IMR-90 (cell line): ENCODE results near the gene SLC24A3. TPM values are rescaled to one million over a fixed set of nuclear protein-coding genes. Genes with fewer than 3 reads are reported as not detected.

Source experiments
- ATAC-seq: fragments of 200-7000 bp; cut with Tn5 transposase; 2 replicates; pipeline ENCODE4 v1.9.1; 2020; ENCODE audit warnings: low read depth, mild to moderate bottlenecking, moderate library complexity
- BruUV-seq: library from RNA; stranded (reverse); fragments of 400-500 nt; replicated peaks from 2 replicates; lab custom pipeline; 2021; lab: Mats Ljungman, UMichigan
- CTCF ChIA-PET: fragments of 300-600 bp; formaldehyde crosslinking; extraction: SDS; loops from one replicate; lab custom pipeline; 2021; ENCODE audit warnings: antibody characterized with exemption; lab: Yijun Ruan, JAX
- POLR2A ChIA-PET: fragments of 300-600 bp; sonication (Branson Sonifier 250); formaldehyde crosslinking; loops from one replicate; lab custom pipeline; 2022; ENCODE audit warnings: antibody characterized with exemption; ENCODE audit not compliant: unreplicated experiment; lab: Charles Lee
- DNase-seq: peaks from one replicate; pipeline ENCODE4 v3.0.0; 2013
- H2AFZ ChIP-seq: replicated peaks from 2 replicates; pipeline ENCODE3; 2013; ENCODE audit warnings: low read length, mild to moderate bottlenecking; ENCODE audit not compliant: poor library complexity
- H2AK5ac ChIP-seq: 2 replicates; pipeline ENCODE4 v1.6.1; 2013; ENCODE audit warnings: low read depth, low read length, inconsistent platforms
- H2AK9ac ChIP-seq: replicated peaks from 2 replicates; pipeline ENCODE3; 2013; ENCODE audit warnings: mild to moderate bottlenecking, low read depth, low read length, moderate library complexity; ENCODE audit not compliant: poor library complexity
- H2BK120ac ChIP-seq: 2 replicates; pipeline ENCODE4 v1.6.1; 2013; ENCODE audit warnings: low read depth, low read length, inconsistent platforms
- H2BK15ac ChIP-seq: 3 replicates; pipeline ENCODE4 v1.6.1; 2013; ENCODE audit warnings: low read depth, low read length, inconsistent platforms
- H2BK20ac ChIP-seq: 2 replicates; pipeline ENCODE4 v1.6.1; 2013; ENCODE audit warnings: low read depth, mild to moderate bottlenecking, inconsistent platforms, low read length, moderate library complexity
- H2BK5ac ChIP-seq: 2 replicates; pipeline ENCODE4 v1.6.1; 2013; ENCODE audit warnings: mild to moderate bottlenecking, low read depth, low read length, inconsistent platforms; ENCODE audit not compliant: poor library complexity, severe bottlenecking
- H3K14ac ChIP-seq: replicated peaks from 2 replicates; pipeline ENCODE4 v1.6.1; 2013; ENCODE audit warnings: low read depth, low read length, inconsistent platforms
- H3K18ac ChIP-seq: 2 replicates; pipeline ENCODE4 v1.6.1; 2013; ENCODE audit warnings: low read depth, low read length, control low read depth
- H3K23ac ChIP-seq: 2 replicates; pipeline ENCODE4 v1.6.1; 2013; ENCODE audit warnings: low read depth, low read length, inconsistent platforms
- H3K27ac ChIP-seq: 2 replicates; pipeline ENCODE4 v1.5.1; 2013; ENCODE audit warnings: mild to moderate bottlenecking, control low read depth, low read length; ENCODE audit not compliant: insufficient read depth
- H3K27me3 ChIP-seq: 2 replicates; pipeline ENCODE4 v1.6.1; 2013; ENCODE audit warnings: low read length; ENCODE audit not compliant: control insufficient read depth, insufficient read depth
- H3K36me3 ChIP-seq: 2 replicates; pipeline ENCODE4 v1.6.1; 2013; ENCODE audit warnings: low read length, mixed read lengths; ENCODE audit not compliant: control insufficient read depth, insufficient read depth
- H3K4ac ChIP-seq: 2 replicates; pipeline ENCODE4 v1.6.1; 2013; ENCODE audit warnings: low read depth, low read length, inconsistent platforms
- H3K4me1 ChIP-seq: 2 replicates; pipeline ENCODE4 v1.6.1; 2013; ENCODE audit warnings: low read length, mixed read lengths; ENCODE audit not compliant: control insufficient read depth, insufficient read depth
- H3K4me2 ChIP-seq: 2 replicates; pipeline ENCODE4 v1.6.1; 2013; ENCODE audit warnings: low read depth, mild to moderate bottlenecking, control low read depth, low read length, moderate library complexity
- H3K4me3 ChIP-seq: 2 replicates; pipeline ENCODE4 v1.5.1; 2013; ENCODE audit warnings: low read depth, mild to moderate bottlenecking, control low read depth, low read length, moderate library complexity; ENCODE audit not compliant: insufficient read depth
- H3K56ac ChIP-seq: 2 replicates; pipeline ENCODE4 v1.6.1; 2013; ENCODE audit warnings: low read length, inconsistent platforms; ENCODE audit not compliant: insufficient read depth; ENCODE audit errors: extremely low read depth
- H3K79me1 ChIP-seq, 2 experiments: 2 replicates each; pipeline ENCODE4 v1.6.1; 2013; ENCODE audit warnings: low read length in 2 of 2, inconsistent platforms in 1 of 2, low read depth in 1 of 2
- H3K9ac ChIP-seq: 2 replicates; pipeline ENCODE4 v1.6.1; 2013; ENCODE audit warnings: low read depth, low read length, control low read depth
- H3K9me1 ChIP-seq: 2 replicates; pipeline ENCODE4 v1.6.1; 2013; ENCODE audit warnings: low read length, inconsistent platforms; ENCODE audit not compliant: insufficient read depth
- H3K9me3 ChIP-seq: 2 replicates; pipeline ENCODE4 v1.6.1; 2013; ENCODE audit warnings: low read length; ENCODE audit not compliant: control insufficient read depth, insufficient read depth
- H4K20me1 ChIP-seq: 2 replicates; pipeline ENCODE4 v1.6.1; 2013; ENCODE audit warnings: low read length, inconsistent platforms; ENCODE audit not compliant: insufficient read depth
- H4K5ac ChIP-seq: 2 replicates; pipeline ENCODE4 v1.6.1; 2013; ENCODE audit warnings: mild to moderate bottlenecking, low read depth, low read length, control low read depth
- H4K8ac ChIP-seq, 2 experiments: 2 replicates each; pipeline ENCODE4 v1.6.1; 2013; ENCODE audit warnings: low read depth in 2 of 2, low read length in 2 of 2, control low read depth in 1 of 2, inconsistent platforms in 1 of 2
- H4K91ac ChIP-seq: 2 replicates; pipeline ENCODE4 v1.6.1; 2013; ENCODE audit warnings: low read depth, low read length, inconsistent platforms; ENCODE audit not compliant: insufficient read depth
- BHLHE40 ChIP-seq: fragments of 150-350 bp; IDR thresholded peaks from 2 replicates; pipeline ENCODE4 v1.6.1; 2016; ENCODE audit warnings: mild to moderate bottlenecking, low read depth, low read length
- CEBPB ChIP-seq: IDR thresholded peaks from 2 replicates; pipeline ENCODE4 v1.6.1; 2012; ENCODE audit warnings: low read depth, low read length, improper control_type of control experiment
- CHD1 ChIP-seq: IDR thresholded peaks from 2 replicates; pipeline ENCODE4 v1.6.1; 2012; ENCODE audit warnings: low read depth, low read length, improper control_type of control experiment
- FOS ChIP-seq: fragments of 150-350 bp; IDR thresholded peaks from 2 replicates; pipeline ENCODE4 v1.6.1; 2016; ENCODE audit warnings: low read depth, low read length
- MAFK ChIP-seq: IDR thresholded peaks from 2 replicates; pipeline ENCODE4 v1.6.1; 2012; ENCODE audit warnings: low read depth, low read length, improper control_type of control experiment
- MAZ ChIP-seq: IDR thresholded peaks from 2 replicates; pipeline ENCODE4 v1.6.1; 2012; ENCODE audit warnings: low read depth, mild to moderate bottlenecking, low read length, improper control_type of control experiment, moderate library complexity, borderline replicate concordance
- RCOR1 ChIP-seq: IDR thresholded peaks from 2 replicates; pipeline ENCODE4 v1.6.1; 2012; ENCODE audit warnings: mild to moderate bottlenecking, low read length, improper control_type of control experiment; ENCODE audit not compliant: insufficient replicate concordance
- RFX5 ChIP-seq: IDR thresholded peaks from 2 replicates; pipeline ENCODE4 v1.8.0; 2012; ENCODE audit warnings: low read depth, mild to moderate bottlenecking, low read length, moderate library complexity
- USF2 ChIP-seq: fragments of 150-350 bp; IDR thresholded peaks from 2 replicates; pipeline ENCODE4 v1.6.1; 2017; ENCODE audit warnings: mild to moderate bottlenecking, antibody characterized with exemption, low read length, low read depth
- WGBS, 2 experiments: methylation state at CpG; one replicate each; pipeline versions ENCODE4 v1.1.5 to v1.1.7; 2013; ENCODE audit warnings: missing lambda C conversion rate in 2 of 2; ENCODE audit not compliant: insufficient read length in 1 of 2; ENCODE audit errors: extremely low coverage in 2 of 2; 5-methylcytosine and 5-hydroxymethylcytosine counted together
- dilution Hi-C: fragments of 300-500 bp; cut with HindIII; formaldehyde crosslinking; loops from one replicate; pipeline ENCODE4 v1.14.3; 2018; ENCODE audit warnings: low sequenced_read_pairs; ENCODE audit not compliant: unreplicated experiment
- in situ Hi-C: fragments of 300-500 bp; cut with MboI; formaldehyde crosslinking; loops from 3 replicates; pipeline ENCODE4 v1.14.3; 2019; ENCODE audit warnings: low sequenced_read_pairs, inconsistent platforms, mixed read lengths
- intact Hi-C: fragments of 100-400 bp; cut with micrococcal nuclease; formaldehyde crosslinking; loops from 2 replicates; pipeline ENCODE4 v1.10.0; 2022
- polyA plus RNA-seq, 3 experiments: library from polyadenylated mRNA; depleted of rRNA; stranded (reverse); fragments of >200 nt; gene quantifications; 2 replicates each; pipeline ENCODE4 v1.2.3, GENCODE V29; 2012; ENCODE audit warnings: low replicate concordance in 1 of 3
- total RNA-seq: library from RNA; depleted of rRNA; stranded (reverse); fragments of >200 nt; gene quantifications from 2 replicates; pipeline ENCODE4 v1.2.3, GENCODE V29; 2012
- TF ChIP-seq, protein P1 (sequence below): conservative IDR thresholded peaks from 2 replicates; pipeline ENCODE4 v1.5.1; 2012; ENCODE audit warnings: mild to moderate bottlenecking, low read depth, low read length, improper control_type of control experiment

SLC24A3 gene
- total and polyA plus RNA-seq, 2 of the 4 experiments (the other 2 are of a cell fraction) = not detected

DNA sequence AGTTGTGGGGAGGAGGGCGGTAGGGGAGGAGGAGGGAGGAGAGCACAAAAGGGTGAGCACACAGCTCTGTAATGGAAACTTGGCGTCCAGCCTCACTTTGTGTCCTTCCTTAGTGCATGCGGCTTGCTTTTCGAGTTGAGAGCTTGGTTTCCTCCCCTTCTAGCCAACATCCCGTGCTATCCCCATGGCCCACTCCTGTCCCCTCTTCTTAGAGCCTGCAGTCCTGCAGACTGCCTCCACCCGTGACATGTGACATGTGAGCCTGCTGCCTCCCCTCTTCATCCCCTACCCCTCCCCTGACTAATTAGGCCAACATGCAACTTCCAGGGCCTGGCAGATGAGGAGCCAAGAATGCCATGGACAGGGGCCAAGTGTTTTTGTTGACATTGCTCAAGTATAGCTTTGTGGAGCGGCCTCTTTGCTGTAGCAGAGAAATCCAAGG lies 63.2 kb downstream of the SLC24A3 start:
- no TSS peak for BruUV-seq
- WGBS, 2 experiments = 0% methylated on average over 3 of the region's 7 CpGs; no CpG with 5 or more reads in 1 of the 2 experiments

More for the DNA sequence above, 63.2 kb downstream of the SLC24A3 start:
- ChIA-PET CTCF (no interaction called here), POLR2A (no interaction called here)
- H3K27me3 ChIP-seq = no peaks in the 10 kb centered on the region
- intact Hi-C loops = no loop called here
- H4K8ac ChIP-seq = no peak overlapping the region
- no peak overlapping the region for H3K4me3 ChIP-seq
- no peak overlapping the region for H3K14ac ChIP-seq
- H2AK5ac ChIP-seq = no peak overlapping the region
- no peak overlapping the region for H2BK5ac ChIP-seq
- no peak overlapping the region for H4K91ac ChIP-seq
- H4K20me1 ChIP-seq = no peaks in the 10 kb centered on the region
- H3K9me1 ChIP-seq = no peaks in the 10 kb centered on the region
- ATAC-seq (no peak), DNase-seq (no peak)
- no peak overlapping the region for H3K18ac ChIP-seq
- TF ChIP-seq USF2 = no peak
- no peak for TF ChIP-seq BHLHE40
- no peak for TF ChIP-seq MAFK
- TF ChIP-seq FOS = no peak
- TF ChIP-seq, protein P1, sequence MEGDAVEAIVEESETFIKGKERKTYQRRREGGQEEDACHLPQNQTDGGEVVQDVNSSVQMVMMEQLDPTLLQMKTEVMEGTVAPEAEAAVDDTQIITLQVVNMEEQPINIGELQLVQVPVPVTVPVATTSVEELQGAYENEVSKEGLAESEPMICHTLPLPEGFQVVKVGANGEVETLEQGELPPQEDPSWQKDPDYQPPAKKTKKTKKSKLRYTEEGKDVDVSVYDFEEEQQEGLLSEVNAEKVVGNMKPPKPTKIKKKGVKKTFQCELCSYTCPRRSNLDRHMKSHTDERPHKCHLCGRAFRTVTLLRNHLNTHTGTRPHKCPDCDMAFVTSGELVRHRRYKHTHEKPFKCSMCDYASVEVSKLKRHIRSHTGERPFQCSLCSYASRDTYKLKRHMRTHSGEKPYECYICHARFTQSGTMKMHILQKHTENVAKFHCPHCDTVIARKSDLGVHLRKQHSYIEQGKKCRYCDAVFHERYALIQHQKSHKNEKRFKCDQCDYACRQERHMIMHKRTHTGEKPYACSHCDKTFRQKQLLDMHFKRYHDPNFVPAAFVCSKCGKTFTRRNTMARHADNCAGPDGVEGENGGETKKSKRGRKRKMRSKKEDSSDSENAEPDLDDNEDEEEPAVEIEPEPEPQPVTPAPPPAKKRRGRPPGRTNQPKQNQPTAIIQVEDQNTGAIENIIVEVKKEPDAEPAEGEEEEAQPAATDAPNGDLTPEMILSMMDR = no peak
- TF ChIP-seq MAZ = no peak
- TF ChIP-seq RCOR1 = no peak
- no peak for TF ChIP-seq CHD1
- TF ChIP-seq RFX5 = no peak
- TF ChIP-seq CEBPB = no peak
- no peak overlapping the region for H4K5ac ChIP-seq
- no peaks in the 10 kb centered on the region for H3K36me3 ChIP-seq
- H2BK15ac ChIP-seq = no peak overlapping the region
- no peaks in the 10 kb centered on the region for H3K79me1 ChIP-seq
- H3K27ac ChIP-seq = no peak overlapping the region
- H2AFZ ChIP-seq = no peak overlapping the region
- H3K4me2 ChIP-seq = no peak overlapping the region
- no peak overlapping the region for H3K56ac ChIP-seq
- dilution Hi-C loops = no loop called here
- no peak overlapping the region for H3K9ac ChIP-seq
- in situ Hi-C loops = no loop called here
- H3K4ac ChIP-seq = no peak overlapping the region
- H3K4me1 ChIP-seq = no peaks in the 10 kb centered on the region
- no peak overlapping the region for H2BK20ac ChIP-seq
- H2AK9ac ChIP-seq = no peak overlapping the region
- no peaks in the 10 kb centered on the region; the same call in 1 of the 2 replicates for H3K9me3 ChIP-seq
- no peak overlapping the region for H2BK120ac ChIP-seq
- H3K23ac ChIP-seq = no peak overlapping the region
